ENCODE data around the gene FOXL2NB.

FOXL2NB gene

GRCh38 chr3:138933068-138933668 is 13.8 kb upstream of the FOXL2NB start:
- DNase-seq: no peak

GRCh38 chr3:138933981-138934691 is 12.9 kb upstream of the FOXL2NB start:
- DNase-seq: peak; percentile 23

- no peak for DNase-seq
Measured at GRCh38 chr3:138935505-138935862, 11.5 kb upstream of the FOXL2NB start.

- DNase-seq: peak; percentile 92
Measured at GRCh38 chr3:138935863-138936740, 10.9 kb upstream of the FOXL2NB start.

DNA sequence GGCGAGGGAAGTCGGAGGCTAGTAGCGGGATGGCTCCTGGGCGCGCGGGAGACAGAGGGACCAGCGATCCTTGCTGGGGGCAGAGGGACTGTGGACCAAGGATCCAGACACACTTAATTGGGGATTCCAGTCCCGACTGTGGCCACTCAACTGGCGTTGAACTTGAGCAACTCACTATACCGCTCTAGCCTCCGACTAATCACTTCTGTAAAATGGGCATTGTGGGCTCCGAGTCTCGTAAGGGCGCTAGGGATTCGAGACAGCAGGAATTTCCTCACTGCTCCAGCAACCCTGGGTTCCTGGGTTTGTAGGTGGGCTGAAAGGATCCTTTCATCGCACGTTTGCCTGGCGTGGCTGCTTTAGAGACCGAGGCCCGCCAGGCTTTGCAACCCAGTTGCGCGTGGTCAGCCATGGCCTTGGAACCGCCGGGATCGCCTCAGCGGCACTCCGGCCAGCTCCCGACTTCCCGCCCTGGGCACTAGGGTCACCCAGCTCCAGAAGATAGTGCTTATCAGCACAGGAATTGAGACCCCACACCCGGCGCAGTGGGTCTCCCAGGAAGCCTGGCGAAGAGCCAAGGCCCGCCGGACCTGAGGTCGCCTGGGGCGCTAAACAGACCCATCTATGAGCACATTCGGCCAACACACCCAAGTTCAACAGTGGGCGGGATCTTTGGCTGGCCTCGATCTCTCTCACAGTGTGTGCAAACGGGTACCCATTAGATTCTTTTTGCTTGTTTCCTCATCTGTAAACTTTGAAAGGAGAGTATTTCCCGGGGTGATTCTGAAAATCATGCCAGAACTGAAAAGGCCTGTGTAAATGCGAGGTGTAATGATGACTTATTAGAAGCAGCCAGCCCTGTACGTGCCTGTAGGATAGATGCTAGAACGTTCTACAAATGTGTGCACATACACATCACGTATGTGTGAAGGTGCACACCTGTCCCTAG is 10.0 kb upstream of the FOXL2NB start:
- no peak for DNase-seq

- DNase-seq: peak; percentile 65
Measured at GRCh38 chr3:138937690-138938055, 9.3 kb upstream of the FOXL2NB start.

DNA sequence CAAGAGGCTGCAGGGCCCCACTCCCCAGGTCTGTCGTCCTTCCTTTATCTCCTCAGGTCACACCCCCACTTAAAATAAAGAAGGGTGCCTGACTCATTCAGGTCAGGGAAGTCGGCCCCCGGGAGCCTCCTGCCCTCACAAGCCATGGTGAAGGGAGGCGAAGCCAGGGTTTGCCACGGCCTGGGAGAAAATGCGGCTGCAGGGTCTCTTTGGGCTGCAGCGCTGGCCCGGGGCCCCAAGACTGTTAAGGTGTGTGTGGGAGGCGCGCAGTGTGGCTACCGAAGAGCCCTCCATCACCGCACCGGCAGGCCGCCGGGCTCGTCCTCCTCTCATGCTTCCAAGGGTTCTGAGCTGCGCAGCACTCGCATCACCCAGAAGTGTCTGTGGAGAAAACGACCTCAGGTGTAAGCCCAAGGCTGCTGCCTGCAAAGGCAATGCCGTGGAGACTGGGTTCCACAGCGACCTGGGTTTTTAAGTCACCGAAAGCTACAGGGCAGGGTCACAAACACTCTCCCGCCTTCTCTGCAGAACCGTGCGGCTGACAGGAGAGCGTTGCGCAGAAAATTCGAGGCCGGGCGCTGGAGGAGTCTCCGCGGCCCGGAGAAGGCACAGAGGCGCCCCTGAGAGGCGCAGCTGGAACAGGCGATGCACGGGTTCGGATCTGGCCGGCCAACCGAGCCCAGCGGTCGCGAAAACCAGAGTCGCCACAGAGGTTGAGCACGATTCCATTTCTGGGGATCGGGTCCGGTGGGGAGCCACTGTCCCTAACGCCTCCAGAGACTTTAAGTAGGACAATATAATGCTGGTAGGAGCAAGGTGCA is 8.8 kb upstream of the FOXL2NB start:
- DNase-seq: peak; percentile 68

GRCh38 chr3:138938877-138939560 is 8.0 kb upstream of the FOXL2NB start:
- DNase-seq: peak; percentile 59

DNA sequence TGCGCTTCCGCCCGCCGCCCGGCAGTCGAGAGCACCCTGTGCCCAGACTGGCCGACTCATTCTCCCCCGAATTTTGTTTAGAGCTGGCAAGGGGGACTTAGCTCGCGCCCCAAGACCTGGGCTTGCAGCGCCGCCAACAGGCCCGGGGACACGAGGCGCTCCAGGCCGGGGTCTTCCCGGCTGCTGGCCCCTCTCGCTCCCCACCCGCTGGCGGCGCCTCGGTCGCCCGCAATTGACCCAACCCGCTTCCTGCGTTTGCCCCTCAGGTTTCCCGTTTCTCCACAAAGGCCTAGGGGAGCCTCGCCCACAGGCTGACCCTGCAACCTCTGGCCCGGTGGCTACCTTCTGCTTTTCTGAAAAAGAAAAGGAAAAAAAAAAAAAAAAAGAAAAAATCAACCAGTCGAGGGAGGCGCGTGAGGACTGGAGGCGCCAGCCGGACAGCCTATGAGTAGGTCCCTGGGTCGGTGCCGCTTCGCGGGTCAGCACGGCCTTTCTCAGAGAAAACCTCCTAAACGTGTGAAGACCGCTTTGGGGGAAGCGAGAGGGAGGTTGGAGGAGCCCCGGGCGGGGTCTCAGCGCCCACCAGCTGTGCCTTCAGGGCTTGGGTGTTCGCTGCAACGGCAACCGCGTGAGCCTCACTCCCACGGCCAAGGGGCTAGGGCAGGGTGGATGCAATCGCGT is 7.3 kb upstream of the FOXL2NB start:
- DNase-seq: peak; percentile 65

- DNase-seq: peak; percentile 44
Measured at GRCh38 chr3:138940446-138940845, 6.6 kb upstream of the FOXL2NB start.

- peak; percentile 83 for DNase-seq
Measured at GRCh38 chr3:138941259-138941885, 5.6 kb upstream of the FOXL2NB start.

GRCh38 chr3:138942271-138942670 is 4.7 kb upstream of the FOXL2NB start:
- peak; percentile 9 for DNase-seq

GRCh38 chr3:138942861-138943623 is 4.0 kb upstream of the FOXL2NB start:
- peak; percentile 71 for DNase-seq

GRCh38 chr3:138943724-138944653 is 3.0 kb upstream of the FOXL2NB start:
- DNase-seq: peak; percentile 78

DNA sequence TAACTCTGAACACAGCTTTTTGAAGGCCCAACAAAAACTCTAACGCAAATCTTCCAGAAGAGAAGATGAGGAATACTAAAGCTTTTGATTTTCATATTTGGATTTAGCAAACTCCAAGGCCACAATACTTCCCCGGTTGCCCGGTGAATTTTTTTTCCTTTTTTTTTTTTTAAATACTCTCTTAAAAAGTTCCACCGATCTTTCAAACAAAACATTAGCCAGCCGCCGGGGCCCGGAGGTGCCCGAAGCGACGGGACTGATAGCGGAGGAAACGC is 2.4 kb upstream of the FOXL2NB start:
- DNase-seq: no peak

DNA sequence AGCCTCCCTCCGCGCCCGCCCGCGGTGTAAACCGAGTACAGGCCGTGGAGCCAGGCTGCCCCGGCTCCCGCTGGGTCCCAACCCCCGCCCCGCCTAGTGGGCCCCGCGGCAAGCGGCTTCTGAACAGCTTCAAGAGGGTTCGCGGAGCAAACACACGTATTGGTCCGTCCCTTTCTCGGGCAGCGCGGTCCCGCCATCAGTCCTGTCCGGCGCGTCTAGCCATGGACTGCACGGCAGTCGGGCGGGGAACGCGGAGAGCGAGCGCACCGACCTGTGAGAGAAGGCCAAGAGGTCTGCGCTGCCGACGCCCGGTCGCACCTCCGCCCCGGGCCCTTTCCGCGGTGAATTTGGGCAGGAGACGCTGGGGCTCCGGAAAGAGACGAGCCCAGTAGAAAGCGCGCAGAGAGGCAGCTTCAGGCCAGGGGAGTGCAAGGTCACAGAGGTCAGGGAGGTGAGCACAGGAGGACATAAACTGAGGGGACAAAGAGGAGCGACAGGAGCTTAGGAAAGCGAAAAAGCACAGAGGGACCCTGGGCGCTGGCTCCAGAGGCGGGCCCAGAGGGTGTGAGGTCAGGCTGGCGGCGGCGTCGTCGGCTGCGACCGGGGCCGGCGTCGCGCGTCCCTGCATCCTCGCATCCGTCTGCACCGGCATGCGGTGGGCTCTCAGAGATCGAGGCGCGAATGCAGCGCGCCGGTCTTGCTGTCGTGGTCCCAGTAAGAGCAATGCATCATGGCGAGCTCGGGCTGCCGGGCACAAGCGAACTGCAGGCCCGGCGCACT is 1.9 kb upstream of the FOXL2NB start:
- DNase-seq: peak; percentile 70

Measured in eye (tissue), 1 donor.